ENCODE data around the gene LY6G6F. TPM values are rescaled to one million over a fixed set of nuclear protein-coding genes. Genes with fewer than 3 reads are reported as not detected.

The LY6G6F gene
- total and polyA plus RNA-seq, 10 of the 15 experiments (the other 5 are each of a cell fraction or from before 2014, with no cell fraction given) = not detected

DNA sequence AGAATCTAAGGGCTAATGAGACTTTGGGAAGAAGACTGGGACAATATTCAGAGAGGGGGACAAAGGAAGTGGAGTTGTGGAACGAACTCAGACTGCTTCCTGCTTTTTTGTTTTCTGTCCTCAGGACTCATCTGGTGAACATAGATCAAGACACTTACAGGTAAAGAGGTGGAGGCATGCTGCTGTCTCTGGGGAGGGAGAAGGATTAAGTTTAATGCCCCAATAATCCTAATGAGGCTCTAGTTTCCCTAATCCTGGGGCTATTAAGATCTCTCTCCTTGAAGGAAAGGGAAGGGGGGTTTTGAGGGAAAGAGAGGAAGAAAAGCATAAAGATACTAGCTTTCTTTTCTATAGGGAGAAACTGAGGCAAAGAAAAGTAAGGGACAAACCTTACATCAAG lies 37.8 kb downstream of the LY6G6F start:
- no peak for TF ChIP-seq NR2C1 (IDR thresholded peaks at IDR 0.05)
- Histone ChIP-seq H3K27me3 (replicated peaks in 1 of 2; ENCODE audit: control insufficient read depth in 2 of 2, insufficient read depth in 2 of 2, low read length in 1 of 2) (no peaks in the 10 kb centered on the region), H3K36me3 (ENCODE audit: control insufficient read depth in 2 of 2, insufficient read depth in 2 of 2, low read length in 1 of 2) (peaks cover 1 to 7% of the 10 kb centered on the region in 2 experiments; a peak in 2 of 4 replicates), H3K4me3 (no peak overlapping the region), H2AFZ (ENCODE audit: control insufficient read depth, low read depth, low read length) (no peak overlapping the region), H3K9ac (ENCODE audit: control insufficient read depth, insufficient read depth, low read length) (no peak overlapping the region), H3K4me1 (ENCODE audit: control insufficient read depth, insufficient read depth, low read length) (peaks cover 3% of the 10 kb centered on the region; the same call in 1 of the 2 replicates), H3K27ac (ENCODE audit: control insufficient read depth, insufficient read depth) (no peak overlapping the region), H3K9me3 (replicated peaks; ENCODE audit: control insufficient read depth, insufficient read depth, low read length) (no peaks in the 10 kb centered on the region), H4K20me1 (ENCODE audit: control insufficient read depth, insufficient read depth) (no peaks in the 10 kb centered on the region), H3K79me2 (ENCODE audit: control insufficient read depth, insufficient read depth, low read length) (peaks cover 11% of the 10 kb centered on the region), H3K4me2 (ENCODE audit: control insufficient read depth, insufficient read depth) (no peak overlapping the region)
- POLR2A ChIA-PET = interaction anchor here (0.6 kb wide), 1 partner anchor 138 kb away, joined by 5 read pairs; no protein-coding TSS in a partner anchor
- intact Hi-C loops (cut with micrococcal nuclease; ENCODE audit: unreplicated experiment) (no loop called here), in situ Hi-C loops (cut with MboI) (no loop called here)
- FAIRE-seq (no peak), DNase-seq (ENCODE audit: low read depth, low spot score) (no peak), ATAC-seq (no peak)
- CTCF ChIA-PET = no interaction called here
- BruUV-seq (replicated peaks) = no TSS peak
- RAD21 ChIA-PET (ENCODE audit: unreplicated experiment) = no interaction called here
- SMC1A ChIA-PET (ENCODE audit: uncharacterized antibody, unreplicated experiment) = interaction anchor here (1.1 kb wide), 1 partner anchor 14 kb away, joined by 3 read pairs; no protein-coding TSS in a partner anchor
- WGBS (ENCODE audit: insufficient coverage, insufficient replicate concordance, low lambda C conversion rate, missing lambda C conversion rate) = 78% methylated on average over 1 of the region's 1 CpG

DNA sequence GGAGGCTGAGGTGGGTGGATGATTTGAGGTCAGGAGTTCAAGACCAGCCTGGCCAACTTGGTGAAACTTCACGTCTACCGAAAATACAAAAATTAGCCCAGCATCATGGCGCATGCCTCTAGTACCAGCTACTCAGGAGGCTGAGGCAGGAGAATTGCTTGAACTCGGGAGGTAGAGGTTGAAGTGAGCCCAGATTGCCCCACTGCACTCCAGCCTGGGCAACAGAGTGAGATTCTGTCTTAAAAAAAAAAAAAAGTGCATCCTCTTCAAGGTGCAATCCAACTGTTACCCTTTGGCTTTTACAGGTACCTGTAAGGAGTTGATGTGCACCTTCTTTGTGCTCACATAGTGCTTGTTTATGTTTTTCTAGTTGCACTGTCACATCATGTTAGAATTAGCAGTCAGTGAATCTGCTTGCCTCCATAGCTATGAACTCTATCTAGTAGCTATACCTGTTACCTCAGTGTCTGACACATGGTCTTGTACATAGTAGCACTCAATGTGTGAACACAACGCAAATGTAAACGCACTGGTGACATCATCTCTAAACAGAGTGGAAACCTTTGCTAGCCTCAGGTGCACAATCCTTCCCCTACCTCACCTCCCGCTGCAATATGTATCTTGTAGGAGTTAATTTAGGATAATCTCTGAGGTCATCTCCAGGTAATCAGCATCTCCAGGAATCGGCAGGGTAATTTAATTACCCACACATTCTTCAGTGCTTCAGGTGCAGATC lies 42.8 kb downstream of the LY6G6F start:
- Histone ChIP-seq H2AFZ (ENCODE audit: control insufficient read depth, low read depth, low read length) (no peak overlapping the region), H3K4me3 (no peak overlapping the region), H3K27ac (ENCODE audit: control insufficient read depth, insufficient read depth) (no peak overlapping the region), H3K4me2 (ENCODE audit: control insufficient read depth, insufficient read depth) (no peak overlapping the region), H3K79me2 (ENCODE audit: control insufficient read depth, insufficient read depth, low read length) (no peaks in the 10 kb centered on the region), H3K36me3 (ENCODE audit: control insufficient read depth in 2 of 2, insufficient read depth in 2 of 2, low read length in 1 of 2) (peaks cover 0 to 7% of the 10 kb centered on the region in 2 experiments; a peak in 1 of 4 replicates), H4K20me1 (ENCODE audit: control insufficient read depth, insufficient read depth) (no peaks in the 10 kb centered on the region), H3K9ac (ENCODE audit: control insufficient read depth, insufficient read depth, low read length) (no peak overlapping the region), H3K4me1 (ENCODE audit: control insufficient read depth, insufficient read depth, low read length) (no peaks in the 10 kb centered on the region), H3K27me3 (replicated peaks in 1 of 2; ENCODE audit: control insufficient read depth in 2 of 2, insufficient read depth in 2 of 2, low read length in 1 of 2) (no peaks in the 10 kb centered on the region), H3K9me3 (replicated peaks; ENCODE audit: control insufficient read depth, insufficient read depth, low read length) (no peaks in the 10 kb centered on the region)
- FAIRE-seq (no peak), ATAC-seq (no peak), DNase-seq (ENCODE audit: low read depth, low spot score) (no peak)
- intact Hi-C loops (cut with micrococcal nuclease; ENCODE audit: unreplicated experiment) (no loop called here), in situ Hi-C loops (cut with MboI) (no loop called here)
- RAD21 ChIA-PET (ENCODE audit: unreplicated experiment) = no interaction called here
- TF ChIP-seq, protein P1, sequence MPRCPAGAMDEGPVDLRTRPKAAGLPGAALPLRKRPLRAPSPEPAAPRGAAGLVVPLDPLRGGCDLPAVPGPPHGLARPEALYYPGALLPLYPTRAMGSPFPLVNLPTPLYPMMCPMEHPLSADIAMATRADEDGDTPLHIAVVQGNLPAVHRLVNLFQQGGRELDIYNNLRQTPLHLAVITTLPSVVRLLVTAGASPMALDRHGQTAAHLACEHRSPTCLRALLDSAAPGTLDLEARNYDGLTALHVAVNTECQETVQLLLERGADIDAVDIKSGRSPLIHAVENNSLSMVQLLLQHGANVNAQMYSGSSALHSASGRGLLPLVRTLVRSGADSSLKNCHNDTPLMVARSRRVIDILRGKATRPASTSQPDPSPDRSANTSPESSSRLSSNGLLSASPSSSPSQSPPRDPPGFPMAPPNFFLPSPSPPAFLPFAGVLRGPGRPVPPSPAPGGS (IDR thresholded peaks at IDR 0.05; ENCODE audit: borderline replicate concordance, insufficient read depth, low read depth, low read length, poor library complexity, severe bottlenecking) = peak; percentile 27
- TF ChIP-seq, protein P2, sequence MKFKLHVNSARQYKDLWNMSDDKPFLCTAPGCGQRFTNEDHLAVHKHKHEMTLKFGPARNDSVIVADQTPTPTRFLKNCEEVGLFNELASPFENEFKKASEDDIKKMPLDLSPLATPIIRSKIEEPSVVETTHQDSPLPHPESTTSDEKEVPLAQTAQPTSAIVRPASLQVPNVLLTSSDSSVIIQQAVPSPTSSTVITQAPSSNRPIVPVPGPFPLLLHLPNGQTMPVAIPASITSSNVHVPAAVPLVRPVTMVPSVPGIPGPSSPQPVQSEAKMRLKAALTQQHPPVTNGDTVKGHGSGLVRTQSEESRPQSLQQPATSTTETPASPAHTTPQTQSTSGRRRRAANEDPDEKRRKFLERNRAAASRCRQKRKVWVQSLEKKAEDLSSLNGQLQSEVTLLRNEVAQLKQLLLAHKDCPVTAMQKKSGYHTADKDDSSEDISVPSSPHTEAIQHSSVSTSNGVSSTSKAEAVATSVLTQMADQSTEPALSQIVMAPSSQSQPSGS (IDR thresholded peaks at IDR 0.05; ENCODE audit: low read length) = no peak
- CTCF ChIA-PET = no interaction called here
- SMC1A ChIA-PET (ENCODE audit: uncharacterized antibody, unreplicated experiment) = interaction anchor here (1.3 kb wide), 1 partner anchor 20 kb away, joined by 4 read pairs; no protein-coding TSS in a partner anchor
- POLR2A ChIA-PET = interaction anchor here (1.3 kb wide), 1 partner anchor 9 kb away, joined by 4 read pairs; the partner anchor contains the start of gene MSH5
- WGBS (ENCODE audit: insufficient coverage, insufficient replicate concordance, low lambda C conversion rate, missing lambda C conversion rate) = 98% methylated on average over 8 of the region's 8 CpGs
- no TSS peak for BruUV-seq (replicated peaks)

Data from GM12878 (cell line).